ENCODE results near the gene AMN1.

DNA sequence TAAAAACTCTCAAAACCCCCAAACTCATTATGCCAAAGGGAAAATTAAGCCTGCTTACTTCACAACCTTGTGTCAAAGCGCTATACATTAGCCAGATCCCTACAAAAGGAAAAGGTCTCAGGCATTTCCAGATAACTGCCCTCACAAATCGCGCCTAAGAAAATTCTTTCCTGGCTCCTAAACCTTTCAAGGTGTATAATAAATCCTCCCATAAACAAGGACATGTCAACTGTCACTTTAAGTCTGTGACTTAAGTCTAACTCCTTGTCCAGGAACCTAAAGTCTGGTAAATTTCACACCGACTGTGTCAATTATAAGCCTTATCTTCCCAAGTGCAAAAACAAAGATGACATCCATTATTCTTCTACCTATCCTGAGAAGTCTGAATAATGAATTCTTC lies 73.6 kb downstream of the AMN1 start:
- TF ChIP-seq, protein P1, sequence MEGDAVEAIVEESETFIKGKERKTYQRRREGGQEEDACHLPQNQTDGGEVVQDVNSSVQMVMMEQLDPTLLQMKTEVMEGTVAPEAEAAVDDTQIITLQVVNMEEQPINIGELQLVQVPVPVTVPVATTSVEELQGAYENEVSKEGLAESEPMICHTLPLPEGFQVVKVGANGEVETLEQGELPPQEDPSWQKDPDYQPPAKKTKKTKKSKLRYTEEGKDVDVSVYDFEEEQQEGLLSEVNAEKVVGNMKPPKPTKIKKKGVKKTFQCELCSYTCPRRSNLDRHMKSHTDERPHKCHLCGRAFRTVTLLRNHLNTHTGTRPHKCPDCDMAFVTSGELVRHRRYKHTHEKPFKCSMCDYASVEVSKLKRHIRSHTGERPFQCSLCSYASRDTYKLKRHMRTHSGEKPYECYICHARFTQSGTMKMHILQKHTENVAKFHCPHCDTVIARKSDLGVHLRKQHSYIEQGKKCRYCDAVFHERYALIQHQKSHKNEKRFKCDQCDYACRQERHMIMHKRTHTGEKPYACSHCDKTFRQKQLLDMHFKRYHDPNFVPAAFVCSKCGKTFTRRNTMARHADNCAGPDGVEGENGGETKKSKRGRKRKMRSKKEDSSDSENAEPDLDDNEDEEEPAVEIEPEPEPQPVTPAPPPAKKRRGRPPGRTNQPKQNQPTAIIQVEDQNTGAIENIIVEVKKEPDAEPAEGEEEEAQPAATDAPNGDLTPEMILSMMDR (IDR thresholded peaks at IDR 0.05; ENCODE audit: insufficient read depth, low read depth, low read length), result no peak
- TF ChIP-seq EZH2 (IDR thresholded peaks at IDR 0.05; ENCODE audit: insufficient read depth, low read length), result no peak
